Left renal cortex interstitium (tissue), 4 donors: Measurements from ENCODE around the gene CLN5. TPM values are rescaled to one million over a fixed set of nuclear protein-coding genes. Genes with fewer than 3 reads are reported as not detected.
A peak's percentile ranks its signal among the peaks of the same experiment; 100 is the strongest.
"Not testable (repeated sequence)": the region's sequence is repeated elsewhere in the genome, so short reads cannot be mapped to it uniquely, and the experiment has no call there.

ENCODE experiments used
- DNase-seq, 4 donors: peaks; one replicate each; pipeline ENCODE4 v3.0.0-alpha.2; 2013; ENCODE audit warnings: low read depth in 4 of 4, low spot score in 2 of 4, missing footprints in 1 of 4
- polyA plus RNA-seq, 4 donors: library from polyadenylated mRNA; unstranded; fragments of 120-200 nt; gene quantifications; one replicate each; pipeline ENCODE4 v1.2.1, GENCODE V29; 2013; ENCODE audit not compliant: insufficient read length in 4 of 4

Gene CLN5
- polyA plus RNA-seq = 10 to 100 TPM; 42.7 to 56.6 (median 49.1) TPM

- peak; percentile 56 to 83 (median 72) for DNase-seq
Observed at GRCh38 chr13:76991796-76992547, at the start of gene CLN5. Gene CLN5 (plus strand): TSS chr13:76992081. CDS start chr13:76992099, 18 bp downstream.

GRCh38 chr13:76942363-76942762, 49.5 kb upstream of the CLN5 start:
- DNase-seq = no peak

DNA sequence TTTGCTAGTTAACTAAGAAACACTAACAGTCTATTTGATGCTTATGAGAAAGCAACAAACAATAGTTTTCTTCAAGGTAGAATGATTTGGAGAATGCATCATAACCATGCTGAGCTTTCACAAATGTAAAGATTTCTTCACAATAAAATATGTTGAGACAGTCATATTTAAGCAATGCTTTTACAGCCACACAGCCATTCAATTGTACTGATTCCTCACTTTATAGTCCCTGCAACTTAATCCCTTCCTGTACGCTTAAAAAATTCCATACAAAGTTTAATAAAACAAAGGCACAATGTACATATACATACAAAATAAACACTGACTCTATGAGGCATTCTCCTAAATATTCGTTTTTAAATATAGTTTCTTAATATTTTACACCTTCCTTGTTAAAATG, 48.2 kb upstream of the CLN5 start:
- no peak for DNase-seq

DNA sequence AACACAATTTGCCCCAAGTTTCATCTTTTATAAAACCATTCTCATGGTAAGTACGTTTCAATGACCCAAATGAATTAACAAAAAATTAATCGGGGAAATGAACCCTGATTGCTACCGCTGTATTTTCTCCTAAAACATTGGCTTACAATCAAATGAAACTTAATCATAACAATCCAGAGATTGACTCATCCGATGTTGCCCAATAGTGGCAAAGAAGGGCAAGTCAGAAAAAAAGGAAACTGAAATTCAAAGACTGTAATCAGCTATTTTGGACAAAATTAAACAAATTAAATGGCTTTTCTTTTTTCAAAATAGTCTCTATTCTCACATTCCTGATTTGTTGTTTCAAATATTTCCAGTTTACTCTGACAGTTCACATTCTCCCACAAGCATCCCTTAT, 47.4 kb upstream of the CLN5 start:
- DNase-seq = no peak

DNA sequence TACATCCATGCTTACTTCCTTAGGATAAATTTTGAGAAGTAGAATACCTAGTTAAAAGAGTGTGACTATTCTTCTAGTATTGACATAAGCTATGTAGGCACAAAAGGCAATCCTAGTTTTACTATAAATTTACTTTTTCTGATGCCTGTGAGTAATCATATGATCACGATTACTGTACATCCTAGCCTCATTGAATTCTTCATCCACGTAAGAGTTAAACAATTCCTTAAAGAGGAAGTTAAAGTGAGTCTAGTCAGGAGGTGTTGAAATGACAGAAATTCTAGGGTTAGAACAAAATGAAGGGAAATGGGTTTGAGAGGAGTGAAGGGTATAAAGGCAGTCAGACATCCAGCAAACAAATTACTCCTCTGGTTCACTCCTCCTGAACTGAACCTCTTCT, 43.7 kb upstream of the CLN5 start, which contains the start of gene ACOD1:
TSS of gene ACOD1 (plus strand) at position 363 of the 400 bp plus-strand sequence. CDS start 48 bp downstream, outside the sequence.
- DNase-seq = no peak

DNA sequence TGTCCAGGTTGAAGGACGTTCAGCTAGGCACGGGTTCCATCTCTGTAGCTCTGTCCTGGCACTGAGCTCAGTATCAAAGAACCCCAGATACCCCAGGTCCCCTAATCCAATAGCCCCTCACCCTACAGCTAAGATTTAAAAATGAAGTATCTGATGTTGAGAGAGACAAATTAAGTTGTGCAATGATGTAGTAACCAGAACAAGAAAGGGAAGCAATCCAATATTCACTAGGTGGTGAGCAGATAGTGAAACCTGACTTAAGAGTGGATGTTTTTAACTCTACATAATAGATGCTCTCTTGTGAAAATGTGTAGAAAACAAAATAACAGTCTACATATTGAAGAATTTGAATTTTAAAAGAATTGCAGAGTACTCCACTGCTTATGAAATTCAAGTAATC, 41.8 kb upstream of the CLN5 start:
- no peak for DNase-seq

DNA sequence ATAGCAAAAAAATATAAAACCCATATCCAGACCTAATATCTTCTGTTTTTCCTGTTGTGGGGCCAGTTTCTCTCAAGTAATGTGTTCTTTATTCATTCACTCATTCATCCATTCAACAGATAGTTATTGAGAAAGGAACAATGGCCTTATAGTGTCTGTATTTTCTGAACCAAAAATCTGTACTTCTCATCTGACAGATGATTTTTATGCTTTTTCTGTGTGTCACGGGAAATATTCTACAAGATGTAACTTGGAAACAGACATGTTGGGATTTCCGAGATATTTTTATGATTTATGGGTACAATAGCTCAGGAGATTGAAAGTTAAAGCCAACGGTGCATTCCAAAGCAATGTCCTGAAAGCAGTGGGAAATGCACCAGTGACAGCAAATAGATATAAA, 37.9 kb upstream of the CLN5 start:
- no peak for DNase-seq

GRCh38 chr13:76954538-76954937, 37.3 kb upstream of the CLN5 start:
- DNase-seq = no peak

GRCh38 chr13:76955193-76955592, 36.7 kb upstream of the CLN5 start:
- no peak for DNase-seq

DNA sequence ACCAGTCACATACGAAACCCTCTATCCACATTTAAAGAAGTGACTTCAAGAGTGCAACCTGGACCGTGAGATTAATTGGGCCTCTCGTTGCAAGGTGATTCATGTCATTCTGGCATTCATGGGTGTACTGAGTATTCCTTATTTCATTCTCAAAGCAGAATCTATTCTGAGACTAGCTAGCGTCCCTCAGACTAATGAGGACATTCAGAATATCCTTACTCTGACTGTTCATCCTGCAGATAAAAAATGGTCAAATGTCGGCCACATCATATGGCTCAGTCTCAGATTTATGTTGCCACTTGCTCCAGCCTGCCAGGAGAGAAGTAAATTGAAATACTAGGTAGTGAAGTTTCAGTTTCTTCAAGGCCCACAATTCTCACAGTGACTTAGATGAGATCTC, 36.2 kb upstream of the CLN5 start:
- no peak for DNase-seq

- no peak for DNase-seq
Observed at GRCh38 chr13:76958841-76959432, 32.9 kb upstream of the CLN5 start.

GRCh38 chr13:76959734-76960133, 32.1 kb upstream of the CLN5 start:
- not testable (repeated sequence) for DNase-seq

DNA sequence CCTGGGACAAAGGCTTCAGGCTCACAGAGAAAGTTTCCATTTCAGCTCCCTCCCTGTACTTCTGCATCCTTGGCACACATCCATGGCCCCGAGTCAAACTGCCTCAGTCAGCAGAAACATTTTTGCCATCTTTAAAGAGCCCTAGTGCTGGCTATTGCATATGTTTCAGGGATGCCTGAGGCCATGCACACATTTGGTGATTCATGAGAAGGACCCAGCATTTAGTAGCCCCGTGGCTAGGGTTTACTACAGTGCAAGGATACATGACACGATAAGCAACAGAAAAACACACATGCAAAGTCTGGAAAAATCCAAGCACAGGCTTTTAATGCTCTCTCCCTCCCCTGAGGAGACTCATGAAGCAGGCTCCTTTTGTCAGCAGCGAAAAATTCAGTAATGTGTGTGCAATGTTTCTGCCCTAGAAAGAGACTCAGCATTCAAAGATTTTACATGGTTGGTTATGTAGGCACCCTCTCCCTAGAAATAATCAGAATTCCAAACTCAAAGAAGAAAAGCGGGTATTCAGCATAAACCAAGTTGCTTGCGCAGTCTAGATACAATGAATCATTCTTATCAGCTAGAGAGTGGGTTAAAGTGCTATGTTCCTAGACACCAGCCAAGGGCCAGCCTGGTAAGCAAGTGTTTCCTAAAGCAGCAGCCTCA, 26.0 kb upstream of the CLN5 start:
- DNase-seq = peak in 1 of 4 donors; percentile 24

- no peak for DNase-seq
Observed at GRCh38 chr13:76967031-76967430, 24.9 kb upstream of the CLN5 start.

- no peak for DNase-seq
Observed at GRCh38 chr13:76968041-76968440, 23.8 kb upstream of the CLN5 start.

DNA sequence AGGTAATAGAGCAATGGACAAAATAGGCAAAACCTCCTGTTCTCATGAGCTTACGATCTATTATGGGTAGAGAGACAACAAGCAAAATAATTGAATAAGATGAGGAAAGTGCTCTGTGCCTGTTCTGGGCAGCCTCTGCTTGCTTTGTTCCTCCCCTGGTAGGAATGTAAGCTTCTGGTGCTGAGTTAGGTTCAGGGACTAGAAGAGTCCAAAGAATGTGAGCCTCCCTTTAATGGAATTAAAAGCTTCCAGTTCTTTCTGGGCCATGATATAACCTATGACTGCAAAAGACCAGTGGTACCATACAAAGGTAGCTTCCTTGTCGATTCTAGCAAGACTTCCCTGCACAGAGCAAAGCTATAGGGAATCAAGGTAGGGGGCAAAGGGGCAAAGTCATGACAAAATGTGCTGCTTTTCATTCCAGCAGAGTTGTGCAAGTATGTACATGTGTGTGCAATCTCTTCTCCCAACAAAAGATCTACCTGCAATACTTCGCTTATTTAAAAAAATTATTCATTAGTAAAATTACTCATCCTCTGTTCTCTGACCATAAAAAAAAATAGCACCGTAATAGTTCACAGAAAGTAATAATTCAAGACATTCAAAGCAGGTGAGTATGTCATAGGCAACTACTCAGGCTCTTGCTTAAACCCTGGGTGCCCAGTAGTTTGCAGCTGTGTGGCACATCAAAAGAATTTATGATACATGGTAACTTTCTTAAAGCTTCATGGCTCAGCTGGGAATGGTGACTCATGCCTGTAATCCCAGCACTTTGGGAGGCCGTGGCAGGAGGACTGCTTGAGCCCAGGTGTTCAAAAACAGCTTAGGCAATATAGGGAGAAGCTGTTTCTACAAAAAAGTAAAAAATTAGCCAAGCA, 22.2 kb upstream of the CLN5 start:
- DNase-seq = no peak

DNA sequence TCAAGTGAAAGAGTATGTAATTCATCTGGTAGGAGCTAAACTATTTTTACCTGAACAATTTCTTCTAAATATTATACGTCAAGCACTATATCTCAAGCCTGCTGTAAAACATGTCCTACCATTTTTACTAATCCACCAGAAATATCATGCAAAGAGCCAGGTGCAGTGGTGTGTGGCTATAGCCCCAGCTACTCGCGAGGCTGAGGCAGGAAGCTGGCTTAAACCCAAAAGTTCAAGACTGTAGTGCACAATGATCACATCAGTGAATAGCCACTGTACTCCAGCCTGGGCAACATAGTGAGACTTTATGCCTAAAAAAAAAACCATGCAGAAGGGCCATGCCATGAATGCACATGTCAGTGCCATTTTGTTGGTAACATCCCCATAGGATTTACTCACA, 20.7 kb upstream of the CLN5 start:
- no peak for DNase-seq

- DNase-seq = no peak
Observed at GRCh38 chr13:76971851-76972829, 19.7 kb upstream of the CLN5 start.

DNA sequence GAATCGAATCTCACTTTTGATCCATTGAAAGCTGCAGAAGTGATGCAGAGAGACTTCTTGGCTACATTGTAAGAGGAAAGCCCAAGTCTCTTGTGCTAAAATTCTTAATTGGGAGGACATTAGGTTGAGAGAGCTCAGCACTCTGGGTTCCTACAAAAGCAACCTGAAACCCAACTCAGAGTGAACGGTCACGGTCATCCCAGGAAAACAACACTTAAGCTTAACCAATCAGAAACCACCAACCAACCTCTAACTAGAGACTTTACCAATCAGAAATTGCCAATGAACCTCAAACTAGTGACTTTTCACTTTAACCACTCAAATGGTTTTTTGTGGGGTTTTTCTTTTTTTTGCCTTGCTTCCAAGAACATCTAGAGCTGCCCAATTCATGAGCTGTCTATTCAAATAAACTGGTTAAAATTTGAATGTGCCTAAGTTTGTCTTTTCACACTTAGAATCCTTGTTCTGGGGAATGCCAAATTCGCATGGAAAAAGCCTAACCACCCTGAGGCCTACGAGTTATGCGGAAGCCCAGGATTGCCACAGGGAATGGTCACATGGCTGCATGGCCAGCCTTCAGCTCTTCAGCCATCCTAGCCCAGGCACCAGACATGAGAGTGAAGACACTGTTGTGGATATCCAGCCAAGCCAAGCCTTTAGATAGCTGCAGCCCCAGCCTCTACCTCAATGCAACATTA, 17.8 kb upstream of the CLN5 start:
- no peak for DNase-seq
